GM12873 (cell line): ENCODE measurements around the gene IFFO2.

ENCODE experiments used
- CTCF ChIP-seq: IDR thresholded peaks from 2 replicates; pipeline ENCODE4 v1.5.1; 2012; ENCODE audit warnings: low read depth, mild to moderate bottlenecking, moderate library complexity, low read length, control low read depth; ENCODE audit not compliant: insufficient read depth; ENCODE audit errors: missing control alignments

IFFO2 gene

DNA sequence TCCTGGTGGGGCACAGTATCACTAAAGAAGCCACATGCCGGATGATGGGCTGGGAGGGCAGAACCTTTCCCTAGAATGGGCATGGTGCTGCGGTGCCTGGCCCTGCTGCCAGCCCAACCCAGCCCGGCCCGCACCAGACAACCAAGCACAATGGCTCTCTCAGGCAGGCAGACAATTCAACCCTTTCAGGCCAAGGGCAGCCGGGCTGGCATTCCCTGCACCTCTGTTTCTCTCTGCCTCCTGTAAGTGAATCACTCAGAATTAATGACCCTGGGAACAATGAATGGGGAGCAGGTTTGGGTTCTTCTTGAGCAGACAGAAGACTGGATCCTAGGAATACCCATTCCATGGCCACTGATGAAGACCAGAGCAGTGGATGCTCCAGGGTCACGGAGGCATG, 41.0 kb upstream of the IFFO2 start:
- no peak for TF ChIP-seq CTCF

DNA sequence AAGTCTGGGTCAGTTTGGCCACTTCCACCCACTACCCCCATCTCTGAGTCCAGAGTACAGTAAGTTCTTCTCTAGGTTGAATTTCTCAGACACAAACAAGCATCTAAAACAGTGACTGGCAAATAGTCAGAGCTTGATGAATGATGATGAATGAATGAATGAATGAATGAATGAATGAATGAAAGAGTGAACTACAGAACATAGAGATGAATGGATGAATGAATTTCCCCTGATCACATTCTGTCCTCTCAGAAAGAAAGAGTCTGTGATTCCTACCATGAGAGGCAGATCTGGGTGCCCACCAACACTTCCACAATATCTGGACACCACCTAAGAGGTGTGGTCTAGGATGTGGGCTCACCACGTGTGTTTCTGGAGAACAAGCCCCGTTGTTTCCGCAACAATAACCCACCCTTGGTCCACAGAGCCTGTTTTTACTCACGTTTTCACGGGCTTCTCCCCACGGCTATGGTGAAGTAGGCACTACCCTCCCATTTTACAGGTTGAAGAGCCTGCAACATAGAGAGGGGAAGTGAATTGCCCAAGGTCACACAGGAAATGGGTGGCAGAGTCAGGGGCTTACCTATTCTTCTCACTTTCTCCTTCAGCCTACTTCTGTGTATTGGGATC, 40.2 kb upstream of the IFFO2 start:
- no peak for TF ChIP-seq CTCF

DNA sequence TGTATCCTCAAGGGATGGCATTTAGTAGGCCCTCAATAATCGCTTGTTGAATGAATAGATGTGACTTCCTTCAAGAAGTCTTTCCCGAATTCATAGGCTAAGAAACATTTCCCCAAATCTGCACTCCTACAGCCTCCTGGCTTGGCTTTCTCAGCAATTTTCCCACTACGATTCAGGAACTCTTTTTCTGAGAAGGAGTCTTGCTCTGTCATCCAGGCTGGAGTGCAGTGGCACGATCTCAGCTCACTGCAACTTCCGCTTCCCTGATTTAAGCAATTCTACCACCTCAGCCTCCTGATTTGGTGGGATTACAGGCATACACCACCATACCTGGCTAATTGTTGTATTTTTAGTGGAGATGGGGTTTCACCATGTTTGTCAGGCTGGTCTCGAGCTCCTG, 37.9 kb upstream of the IFFO2 start:
- TF ChIP-seq CTCF: no peak

DNA sequence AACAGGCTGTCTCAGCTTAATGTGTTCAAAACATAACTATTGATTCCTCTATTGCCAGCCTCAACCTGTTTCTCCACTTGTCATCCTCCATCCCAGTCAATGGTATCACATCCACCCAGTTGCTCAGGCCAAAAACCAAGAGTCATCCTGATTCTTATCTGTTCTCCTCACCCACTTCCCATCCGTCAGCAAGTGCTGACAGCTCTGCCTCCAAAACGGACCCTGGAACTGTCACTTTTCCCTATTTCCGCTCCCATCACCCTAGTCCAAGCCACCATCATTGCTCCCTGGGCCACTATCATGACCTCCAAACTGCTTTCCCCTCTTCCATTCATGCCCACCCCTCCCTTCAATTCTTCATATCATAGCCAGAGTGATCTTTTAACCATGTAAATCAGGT, 36.2 kb upstream of the IFFO2 start:
- no peak for TF ChIP-seq CTCF

DNA sequence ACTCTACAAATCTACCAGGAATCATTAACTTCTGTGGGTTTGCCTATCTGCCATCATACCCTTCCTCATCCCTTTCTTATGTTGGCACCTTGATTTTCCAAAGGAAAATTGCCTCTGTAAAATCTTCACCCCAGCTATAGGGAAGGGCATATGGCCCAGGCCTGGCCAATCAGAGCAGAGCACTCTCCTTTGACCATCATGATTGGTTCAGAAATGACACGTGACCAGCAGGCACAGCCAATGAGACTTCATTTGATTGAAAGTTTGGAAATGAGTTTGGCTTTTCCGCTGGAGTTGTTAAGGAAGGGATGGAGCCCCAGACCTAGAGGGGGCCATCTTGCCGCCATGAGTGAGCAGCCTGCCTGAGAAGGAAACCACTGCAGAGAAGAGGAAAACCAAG, 35.1 kb upstream of the IFFO2 start:
- no peak for TF ChIP-seq CTCF

- TF ChIP-seq CTCF: no peak
Measured at GRCh38 chr1:18989896-18990295, 33.4 kb upstream of the IFFO2 start.

- TF ChIP-seq CTCF: no peak
Measured at GRCh38 chr1:18989176-18989799, 32.8 kb upstream of the IFFO2 start.
